Measurements from ENCODE around the gene GADD45B.

The GADD45B gene

GRCh38 chr19:2477141-2477710 lies 1.3 kb downstream of the GADD45B start:
- POLR2A ChIA-PET, result interaction anchor here (0.8 to 3.5 kb wide), 22 partner anchors 14 to 160 kb away, joined by 3 to 21 read pairs (median 6); no protein-coding TSS in a partner anchor
- CTCF ChIA-PET, result interaction anchor here (0.6 to 4.9 kb wide), 6 partner anchors 11 to 473 kb away, joined by 3 to 29 read pairs (median 6); no protein-coding TSS in a partner anchor
- no peaks in the 10 kb centered on the region for H3K27me3 ChIP-seq (replicated peaks in 2 of 5; ENCODE audit: control insufficient read depth in 4 of 5, insufficient read depth in 5 of 5, low read length in 4 of 5)
- DNase-seq, result no peak
- 18% methylated on average over 27 of the region's 27 CpGs for WGBS (ENCODE audit: insufficient coverage)
- H3K27ac ChIP-seq (ENCODE audit: insufficient read depth in 1 of 2, low read depth in 1 of 2, low read length in 2 of 2, poor library complexity in 1 of 2, severe bottlenecking in 2 of 2), result no peak overlapping the region
- H3K4me1 ChIP-seq (ENCODE audit: control extremely low read depth in 1 of 4, control insufficient read depth in 4 of 4, insufficient read depth in 4 of 4, low read length in 3 of 4), result peaks cover 2 to 58% (median 51%) of the 10 kb centered on the region in 4 experiments
- H3K4me3 ChIP-seq (ENCODE audit: control insufficient read depth in 1 of 7, extremely low read depth in 1 of 7, insufficient read depth in 4 of 7, low read depth in 2 of 7, low read length in 6 of 7), result peak overlapping the region; percentile 70 to 99 (median 91)
- peaks cover 0 to 5% (median 0%) of the 10 kb centered on the region in 4 experiments for H3K36me3 ChIP-seq (ENCODE audit: control insufficient read depth in 4 of 4, insufficient read depth in 4 of 4, low read length in 3 of 4)
- peaks cover 0 to under 1% (median 0%) of the 10 kb centered on the region in 5 experiments for H3K9me3 ChIP-seq (ENCODE audit: control extremely low read depth in 1 of 5, control insufficient read depth in 4 of 5, insufficient read depth in 2 of 5, low read depth in 1 of 5, low read length in 4 of 5)

DNA sequence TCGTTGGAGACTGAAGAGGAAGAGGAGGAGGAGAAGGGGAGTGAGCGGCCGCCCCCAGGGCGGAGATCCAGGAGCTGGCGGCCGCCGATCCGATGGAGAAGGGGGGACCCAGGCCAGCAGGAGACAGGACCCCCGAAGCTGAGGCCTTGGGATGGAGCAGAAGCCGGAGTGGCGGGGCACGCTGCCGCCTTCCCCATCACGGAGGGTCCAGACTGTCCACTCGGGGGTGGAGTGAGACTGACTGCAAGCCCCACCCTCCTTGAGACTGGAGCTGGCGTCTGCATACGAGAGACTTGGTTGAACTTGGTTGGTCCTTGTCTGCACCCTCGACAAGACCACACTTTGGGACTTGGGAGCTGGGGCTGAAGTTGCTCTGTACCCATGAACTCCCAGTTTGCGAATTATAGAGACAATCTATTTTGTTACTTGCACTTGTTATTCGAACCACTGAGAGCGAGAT lies 1.8 kb downstream of the GADD45B start:
- Histone ChIP-seq H3K4me1 (ENCODE audit: control extremely low read depth in 1 of 4, control insufficient read depth in 4 of 4, insufficient read depth in 4 of 4, low read length in 3 of 4) (peaks cover 2 to 56% (median 50%) of the 10 kb centered on the region in 4 experiments), H3K36me3 (ENCODE audit: control insufficient read depth in 4 of 4, insufficient read depth in 4 of 4, low read length in 3 of 4) (peaks cover 0 to 5% (median 0%) of the 10 kb centered on the region in 4 experiments), H3K9me3 (ENCODE audit: control extremely low read depth in 1 of 5, control insufficient read depth in 4 of 5, insufficient read depth in 2 of 5, low read depth in 1 of 5, low read length in 4 of 5) (peaks cover 0 to 6% (median 0%) of the 10 kb centered on the region in 5 experiments), H3K27me3 (replicated peaks in 2 of 5; ENCODE audit: control insufficient read depth in 4 of 5, insufficient read depth in 5 of 5, low read length in 4 of 5) (no peaks in the 10 kb centered on the region), H3K27ac (ENCODE audit: insufficient read depth in 1 of 2, low read depth in 1 of 2, low read length in 2 of 2, poor library complexity in 1 of 2, severe bottlenecking in 2 of 2) (no peak overlapping the region), H3K4me3 (ENCODE audit: control insufficient read depth in 1 of 7, extremely low read depth in 1 of 7, insufficient read depth in 4 of 7, low read depth in 2 of 7, low read length in 6 of 7) (peak overlapping the region in 6 of 7 experiments; percentile 33 to 99 (median 80))
- POLR2A ChIA-PET, result interaction anchor here (0.6 to 3.5 kb wide), 6 partner anchors 14 to 101 kb away, joined by 3 to 20 read pairs (median 3); no protein-coding TSS in a partner anchor
- WGBS (ENCODE audit: insufficient coverage), result 70% methylated on average over 14 of the region's 21 CpGs
- peak in 1 of 3 donors; percentile 21 for DNase-seq
- CTCF ChIA-PET, result interaction anchor here (0.5 to 4.9 kb wide), 10 partner anchors 8 to 207 kb away, joined by 3 to 29 read pairs (median 4); no protein-coding TSS in a partner anchor

GRCh38 chr19:2478278-2478755 lies 2.4 kb downstream of the GADD45B start:
- Histone ChIP-seq H3K4me3 (ENCODE audit: control insufficient read depth in 1 of 7, extremely low read depth in 1 of 7, insufficient read depth in 4 of 7, low read depth in 2 of 7, low read length in 6 of 7) (peak overlapping the region in 6 of 7 experiments; percentile 49 to 99 (median 80)), H3K27ac (ENCODE audit: insufficient read depth in 1 of 2, low read depth in 1 of 2, low read length in 2 of 2, poor library complexity in 1 of 2, severe bottlenecking in 2 of 2) (no peak overlapping the region), H3K36me3 (ENCODE audit: control insufficient read depth in 4 of 4, insufficient read depth in 4 of 4, low read length in 3 of 4) (peaks cover 0 to 5% (median 0%) of the 10 kb centered on the region in 4 experiments), H3K9me3 (ENCODE audit: control extremely low read depth in 1 of 5, control insufficient read depth in 4 of 5, insufficient read depth in 2 of 5, low read depth in 1 of 5, low read length in 4 of 5) (peaks cover 0 to 9% (median 2%) of the 10 kb centered on the region in 5 experiments), H3K4me1 (ENCODE audit: control extremely low read depth in 1 of 4, control insufficient read depth in 4 of 4, insufficient read depth in 4 of 4, low read length in 3 of 4) (peaks cover 2 to 53% (median 46%) of the 10 kb centered on the region in 4 experiments), H3K27me3 (replicated peaks in 2 of 5; ENCODE audit: control insufficient read depth in 4 of 5, insufficient read depth in 5 of 5, low read length in 4 of 5) (no peaks in the 10 kb centered on the region)
- WGBS (ENCODE audit: insufficient coverage), result 0% methylated on average over 17 of the region's 20 CpGs
- POLR2A ChIA-PET, result interaction anchor here (0.6 to 3.5 kb wide), 5 partner anchors 13 to 101 kb away, joined by 3 to 20 read pairs (median 3); no protein-coding TSS in a partner anchor
- peak; percentile 85 to 91 (median 90) for DNase-seq
- CTCF ChIA-PET, result interaction anchor here (0.5 to 4.9 kb wide), 10 partner anchors 9 to 208 kb away, joined by 3 to 29 read pairs (median 4); no protein-coding TSS in a partner anchor

DNA sequence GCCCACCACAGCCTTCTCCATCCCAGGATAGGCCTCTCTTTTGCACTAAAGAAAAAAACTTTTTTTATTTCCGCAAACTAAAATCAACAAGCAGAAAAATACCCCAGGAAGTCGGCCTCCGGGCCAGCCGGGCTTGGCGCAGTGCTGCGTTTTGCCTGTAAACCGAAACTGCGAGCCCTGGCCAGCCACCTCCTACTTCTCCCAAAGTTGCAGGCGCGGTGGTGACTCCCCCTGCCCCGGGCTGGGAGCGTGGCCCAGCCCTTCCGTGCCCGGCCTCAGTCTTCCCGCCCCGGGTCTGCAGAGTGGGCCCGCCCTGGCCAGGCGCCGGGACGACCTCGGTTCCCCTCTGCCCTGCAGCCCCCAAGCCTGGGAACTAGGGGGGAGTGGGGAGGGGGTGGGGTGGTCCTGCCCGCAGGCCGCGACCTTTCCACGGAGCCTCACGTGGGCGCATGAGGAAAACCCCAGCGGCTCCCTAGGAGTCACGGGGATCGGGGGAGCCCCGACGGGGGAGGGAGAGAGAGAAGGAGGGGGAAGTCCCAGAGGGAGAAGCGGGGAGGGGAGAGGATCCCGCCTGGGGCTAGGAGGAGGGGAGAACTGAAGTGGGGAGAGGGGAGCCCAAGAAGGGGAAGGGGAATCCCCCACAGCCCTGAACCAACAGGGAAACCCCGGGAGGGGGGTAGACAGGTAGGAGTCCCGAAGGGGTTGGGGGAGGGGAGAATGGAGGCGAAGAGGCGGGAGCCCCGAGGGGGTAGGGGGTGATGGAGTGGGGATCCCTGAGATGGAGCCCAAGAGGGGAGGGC lies 3.0 kb downstream of the GADD45B start:
- DNase-seq, result peak in 2 of 3 donors; percentile 88 to 89
- Histone ChIP-seq H3K4me3 (ENCODE audit: control insufficient read depth in 1 of 7, extremely low read depth in 1 of 7, insufficient read depth in 4 of 7, low read depth in 2 of 7, low read length in 6 of 7) (peak overlapping the region; percentile 16 to 99 (median 70)), H3K36me3 (ENCODE audit: control insufficient read depth in 4 of 4, insufficient read depth in 4 of 4, low read length in 3 of 4) (peaks cover 0 to 5% (median 0%) of the 10 kb centered on the region in 4 experiments), H3K27ac (ENCODE audit: insufficient read depth in 1 of 2, low read depth in 1 of 2, low read length in 2 of 2, poor library complexity in 1 of 2, severe bottlenecking in 2 of 2) (peak overlapping the region in 1 of 2 experiments; percentile 34), H3K27me3 (replicated peaks in 2 of 5; ENCODE audit: control insufficient read depth in 4 of 5, insufficient read depth in 5 of 5, low read length in 4 of 5) (no peaks in the 10 kb centered on the region), H3K4me1 (ENCODE audit: control extremely low read depth in 1 of 4, control insufficient read depth in 4 of 4, insufficient read depth in 4 of 4, low read length in 3 of 4) (peaks cover 2 to 53% (median 46%) of the 10 kb centered on the region in 4 experiments), H3K9me3 (ENCODE audit: control extremely low read depth in 1 of 5, control insufficient read depth in 4 of 5, insufficient read depth in 2 of 5, low read depth in 1 of 5, low read length in 4 of 5) (peaks cover 0 to 16% (median 7%) of the 10 kb centered on the region in 5 experiments)
- POLR2A ChIA-PET, result interaction anchor here (0.6 to 3.5 kb wide), 5 partner anchors 12 to 131 kb away, joined by 3 to 20 read pairs (median 3); no protein-coding TSS in a partner anchor
- under 1% methylated on average over 15 of the region's 39 CpGs for WGBS (ENCODE audit: insufficient coverage)
- CTCF ChIA-PET, result interaction anchor here (1.0 to 4.9 kb wide), 6 partner anchors 9 to 142 kb away, joined by 3 to 29 read pairs (median 6); no protein-coding TSS in a partner anchor

- peaks cover 0 to 16% (median 7%) of the 10 kb centered on the region in 5 experiments for H3K9me3 ChIP-seq (ENCODE audit: control extremely low read depth in 1 of 5, control insufficient read depth in 4 of 5, insufficient read depth in 2 of 5, low read depth in 1 of 5, low read length in 4 of 5)
- H3K27me3 ChIP-seq (replicated peaks in 2 of 5; ENCODE audit: control insufficient read depth in 4 of 5, insufficient read depth in 5 of 5, low read length in 4 of 5), result no peaks in the 10 kb centered on the region
- peaks cover 0 to 5% (median 0%) of the 10 kb centered on the region in 4 experiments for H3K36me3 ChIP-seq (ENCODE audit: control insufficient read depth in 4 of 4, insufficient read depth in 4 of 4, low read length in 3 of 4)
- H3K27ac ChIP-seq (ENCODE audit: insufficient read depth in 1 of 2, low read depth in 1 of 2, low read length in 2 of 2, poor library complexity in 1 of 2, severe bottlenecking in 2 of 2), result no peak overlapping the region
- CTCF ChIA-PET, result interaction anchor here (2.0 to 4.9 kb wide), 2 partner anchors 63 to 100 kb away, joined by 11 to 29 read pairs; no protein-coding TSS in a partner anchor
- peak overlapping the region in 4 of 7 experiments; percentile 9 to 96 (median 80) for H3K4me3 ChIP-seq (ENCODE audit: control insufficient read depth in 1 of 7, extremely low read depth in 1 of 7, insufficient read depth in 4 of 7, low read depth in 2 of 7, low read length in 6 of 7)
- DNase-seq, result peak in 1 of 3 donors; percentile 40
- peaks cover 2 to 48% (median 44%) of the 10 kb centered on the region in 4 experiments for H3K4me1 ChIP-seq (ENCODE audit: control extremely low read depth in 1 of 4, control insufficient read depth in 4 of 4, insufficient read depth in 4 of 4, low read length in 3 of 4)
- 69% methylated on average over 18 of the region's 20 CpGs for WGBS (ENCODE audit: insufficient coverage)
- POLR2A ChIA-PET, result interaction anchor here (0.6 to 0.8 kb wide), 3 partner anchors 12 to 130 kb away, joined by 3 to 4 read pairs (median 3); no protein-coding TSS in a partner anchor
These were observed 3.7 kb downstream of the GADD45B start for GRCh38 chr19:2479556-2480194.

DNA sequence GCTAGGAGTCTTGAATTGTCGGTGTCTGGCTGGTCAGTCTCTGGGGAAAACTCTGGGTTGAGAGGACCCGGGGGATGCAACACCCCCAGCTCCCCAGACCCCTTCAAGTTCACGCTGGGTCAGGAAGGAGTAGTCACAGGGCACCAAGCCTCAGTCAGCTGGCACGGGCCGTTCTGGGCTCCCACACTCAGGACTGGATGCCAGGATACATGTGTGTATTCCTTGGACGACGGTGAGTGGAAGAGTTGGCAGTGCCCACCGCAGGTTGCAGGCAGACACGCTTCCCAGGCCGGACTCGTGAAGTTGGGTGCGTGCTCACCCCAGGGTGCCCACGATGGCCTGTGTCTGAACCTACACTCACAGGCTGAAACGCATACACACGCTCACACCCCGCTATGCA lies 5.5 kb downstream of the GADD45B start:
- Histone ChIP-seq H3K27ac (ENCODE audit: insufficient read depth in 1 of 2, low read depth in 1 of 2, low read length in 2 of 2, poor library complexity in 1 of 2, severe bottlenecking in 2 of 2) (no peak overlapping the region), H3K9me3 (ENCODE audit: control extremely low read depth in 1 of 5, control insufficient read depth in 4 of 5, insufficient read depth in 2 of 5, low read depth in 1 of 5, low read length in 4 of 5) (peaks cover 0 to 16% (median 7%) of the 10 kb centered on the region in 5 experiments), H3K36me3 (ENCODE audit: control insufficient read depth in 4 of 4, insufficient read depth in 4 of 4, low read length in 3 of 4) (peaks cover 0 to 5% (median 0%) of the 10 kb centered on the region in 4 experiments), H3K27me3 (replicated peaks in 2 of 5; ENCODE audit: control insufficient read depth in 4 of 5, insufficient read depth in 5 of 5, low read length in 4 of 5) (no peaks in the 10 kb centered on the region), H3K4me1 (ENCODE audit: control extremely low read depth in 1 of 4, control insufficient read depth in 4 of 4, insufficient read depth in 4 of 4, low read length in 3 of 4) (peaks cover 2 to 35% (median 32%) of the 10 kb centered on the region in 4 experiments), H3K4me3 (ENCODE audit: control insufficient read depth in 1 of 7, extremely low read depth in 1 of 7, insufficient read depth in 4 of 7, low read depth in 2 of 7, low read length in 6 of 7) (no peak overlapping the region)
- 94% methylated on average over 16 of the region's 16 CpGs for WGBS (ENCODE audit: insufficient coverage)
- CTCF ChIA-PET, result no interaction called here
- no peak for DNase-seq
- POLR2A ChIA-PET, result no interaction called here

All from common myeloid progenitor, CD34-positive (primary cell).